Stomach (tissue), 4 donors: ENCODE results near the gene B3GAT1.

Source experiments
- CTCF ChIP-seq, 7 experiments: fragments of 450-650 bp in 4 of 7; fragments of 200-600 bp in 3 of 7; sonication (generic) in 3 of 7; IDR thresholded peaks; one replicate each; pipeline ENCODE4 v1.5.1; 2016 to 2019; ENCODE audit warnings: antibody characterized with exemption in 7 of 7, control low read depth in 2 of 7, mild to moderate bottlenecking in 1 of 7
- EP300 ChIP-seq: sonication (generic); formaldehyde crosslinking; IDR thresholded peaks from one replicate; pipeline ENCODE4 v1.6.1; 2017; ENCODE audit warnings: antibody characterized with exemption
- POLR2A ChIP-seq, 4 donors: fragments of 450-650 bp; IDR thresholded peaks; one replicate each; pipeline ENCODE4 v1.6.1; 2016; ENCODE audit warnings: antibody characterized with exemption in 4 of 4, control low read depth in 2 of 4, mild to moderate bottlenecking in 1 of 4, moderate library complexity in 1 of 4
- POLR2AphosphoS5 ChIP-seq, 3 donors: sonication (generic); formaldehyde crosslinking; IDR thresholded peaks; one replicate each; pipeline ENCODE4 v1.6.1; 2016; ENCODE audit warnings: antibody characterized with exemption in 3 of 3

DNA sequence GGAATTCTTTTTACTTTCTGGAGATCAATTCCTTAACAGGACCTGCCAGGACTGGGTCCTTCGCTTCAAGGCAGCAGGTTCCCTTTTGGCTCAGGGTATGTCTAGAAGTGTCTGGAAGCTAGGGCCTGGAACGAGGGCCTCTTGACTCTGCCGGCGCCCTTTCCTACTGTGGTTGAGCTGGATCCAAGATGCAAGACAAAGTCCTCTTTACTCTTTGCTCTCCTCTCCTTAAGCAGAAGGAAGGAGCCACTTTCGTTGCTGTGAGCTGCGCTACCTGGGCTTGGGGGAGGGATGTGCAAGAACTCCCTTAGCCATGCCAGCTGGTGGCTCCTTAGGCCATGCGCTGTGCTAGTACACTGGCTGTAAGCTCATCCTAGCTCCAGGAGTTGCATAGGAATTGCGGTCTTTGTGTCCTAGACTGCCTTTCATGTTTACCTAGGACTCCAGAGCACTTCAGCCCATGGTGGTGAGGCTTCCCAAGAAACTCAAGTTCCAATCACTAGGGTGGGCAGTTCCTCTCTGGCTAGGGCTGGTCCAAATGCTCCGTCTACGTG is 62.2 kb downstream of the B3GAT1 start:
- TF ChIP-seq POLR2A (IDR thresholded peaks at IDR 0.05), result no peak
- TF ChIP-seq CTCF (IDR thresholded peaks at IDR 0.05), result no peak
- TF ChIP-seq POLR2AphosphoS5 (IDR thresholded peaks at IDR 0.05), result no peak
- no peak for TF ChIP-seq EP300
